Ureter (tissue), 1 donor: ENCODE results near the gene LY6G5C. TPM values are rescaled to one million over a fixed set of nuclear protein-coding genes. Genes with fewer than 3 reads are reported as not detected.

Source experiments
- DNase-seq: peaks from one replicate; pipeline ENCODE4 v3.0.0-alpha.2; 2020; ENCODE audit warnings: low spot score
- total RNA-seq: library from RNA; stranded (reverse); gene quantifications from one replicate; pipeline ENCODE4 v1.2.4, GENCODE V29; 2023
- donor health status: DM: yes; HTN: yes; CAD: no.

LY6G5C gene, protein sequence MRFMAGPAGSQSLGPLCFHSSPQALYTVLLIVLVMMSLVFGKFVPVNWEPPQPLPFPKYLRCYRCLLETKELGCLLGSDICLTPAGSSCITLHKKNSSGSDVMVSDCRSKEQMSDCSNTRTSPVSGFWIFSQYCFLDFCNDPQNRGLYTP
- 3.0 TPM for total RNA-seq

DNA sequence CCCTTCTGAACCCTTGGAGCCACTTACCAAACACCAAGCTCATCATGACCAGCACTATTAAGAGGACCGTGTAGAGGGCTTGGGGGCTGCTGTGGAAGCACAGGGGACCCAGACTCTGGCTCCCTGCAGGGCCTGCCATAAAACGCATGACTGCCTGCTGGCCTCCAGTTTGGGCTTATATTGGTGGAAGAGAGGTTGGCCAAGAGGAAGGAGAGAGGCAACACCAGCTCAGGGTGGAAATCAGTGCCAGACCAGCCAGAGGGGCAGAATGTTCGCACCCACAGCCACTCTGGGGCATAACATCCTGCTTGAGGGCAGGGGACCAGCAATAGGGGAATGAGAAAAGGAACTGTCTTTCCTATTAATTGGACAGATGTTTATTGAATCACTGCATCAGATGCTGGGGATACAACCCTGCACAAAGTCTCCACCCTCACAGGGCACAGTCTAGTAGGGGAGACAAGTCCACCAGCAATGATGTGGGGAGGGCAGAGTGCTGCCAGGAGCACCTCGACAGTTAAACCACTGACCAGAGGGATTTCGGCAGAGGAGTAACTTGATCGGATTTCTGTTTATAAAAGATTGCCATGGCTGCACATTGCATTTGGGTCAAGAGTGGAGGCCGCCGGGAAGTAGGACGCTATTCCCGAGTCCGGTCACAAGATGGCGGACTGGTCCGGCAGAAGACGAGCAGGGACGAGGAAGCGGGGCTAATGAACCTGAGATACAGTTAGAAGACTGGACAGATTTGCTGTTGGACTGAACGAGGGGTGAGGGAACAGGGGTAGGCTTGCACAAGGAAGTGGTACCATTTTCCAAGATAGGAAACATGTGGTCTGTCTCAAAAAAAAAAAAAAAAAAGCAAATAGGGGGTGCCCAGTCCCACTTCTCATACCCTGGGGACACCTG, at the start of gene LY6G5C:
Gene LY6G5C, minus strand, starts transcription at position 842 of the 909 bp plus-strand sequence. Its CDS starts 694 bp downstream, at position 148.
- DNase-seq: peak; percentile 89

DNA sequence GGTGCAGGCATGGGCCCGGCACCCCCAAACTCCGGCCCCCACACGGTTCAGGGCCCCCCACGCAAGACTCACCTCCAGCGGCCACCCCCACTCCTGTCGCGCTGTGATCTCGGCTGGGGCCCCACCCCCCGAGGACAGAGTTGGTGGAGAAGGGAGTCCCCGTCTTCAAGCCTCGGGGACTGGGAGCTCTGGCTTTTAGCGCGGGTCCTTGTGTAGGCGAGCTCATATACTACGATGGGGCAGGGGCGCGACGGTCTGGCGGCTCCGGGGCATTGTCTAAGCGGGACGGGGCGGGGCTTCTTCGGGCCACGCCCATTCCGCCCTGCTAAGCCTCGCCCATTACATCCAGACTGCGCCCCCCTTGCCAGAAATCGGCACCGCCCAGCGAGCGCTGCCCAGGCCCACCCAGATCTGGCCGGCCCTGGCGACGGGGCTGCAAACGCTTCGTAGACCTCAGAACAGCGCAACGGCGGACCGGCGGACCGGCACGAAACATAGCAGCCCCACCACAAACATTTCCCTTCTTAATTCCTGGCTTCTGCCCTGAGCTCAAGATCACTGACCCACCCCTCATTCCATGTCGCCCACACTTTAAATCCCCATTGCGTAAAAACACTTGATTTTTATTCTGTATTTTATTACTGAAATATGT, 49.2 kb upstream of the LY6G5C start:
- DNase-seq: peak; percentile 87

DNA sequence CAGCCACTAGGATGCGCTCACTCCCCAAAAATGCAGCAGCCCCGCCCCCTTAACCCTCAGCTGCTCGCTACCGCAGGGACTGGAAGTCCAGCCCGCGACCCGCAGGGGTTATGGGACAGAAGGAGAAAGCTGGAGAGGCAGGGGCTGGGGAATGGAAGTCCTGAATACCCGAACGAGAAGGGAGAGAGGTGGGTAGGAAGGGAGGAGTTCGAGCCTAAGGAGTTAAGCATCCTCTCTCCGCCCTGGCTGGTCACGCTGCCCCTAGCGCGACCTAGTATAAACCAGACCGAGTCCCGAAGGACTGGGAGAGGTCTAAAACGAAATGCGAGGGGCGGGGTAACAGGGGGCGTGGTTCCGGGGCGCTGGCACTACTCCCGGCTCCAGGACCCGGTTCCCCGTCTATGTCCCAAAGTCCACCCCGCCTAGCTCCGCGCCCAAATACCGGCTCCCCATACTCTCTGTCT, 48.7 kb upstream of the LY6G5C start:
- peak; percentile 94 for DNase-seq

DNA sequence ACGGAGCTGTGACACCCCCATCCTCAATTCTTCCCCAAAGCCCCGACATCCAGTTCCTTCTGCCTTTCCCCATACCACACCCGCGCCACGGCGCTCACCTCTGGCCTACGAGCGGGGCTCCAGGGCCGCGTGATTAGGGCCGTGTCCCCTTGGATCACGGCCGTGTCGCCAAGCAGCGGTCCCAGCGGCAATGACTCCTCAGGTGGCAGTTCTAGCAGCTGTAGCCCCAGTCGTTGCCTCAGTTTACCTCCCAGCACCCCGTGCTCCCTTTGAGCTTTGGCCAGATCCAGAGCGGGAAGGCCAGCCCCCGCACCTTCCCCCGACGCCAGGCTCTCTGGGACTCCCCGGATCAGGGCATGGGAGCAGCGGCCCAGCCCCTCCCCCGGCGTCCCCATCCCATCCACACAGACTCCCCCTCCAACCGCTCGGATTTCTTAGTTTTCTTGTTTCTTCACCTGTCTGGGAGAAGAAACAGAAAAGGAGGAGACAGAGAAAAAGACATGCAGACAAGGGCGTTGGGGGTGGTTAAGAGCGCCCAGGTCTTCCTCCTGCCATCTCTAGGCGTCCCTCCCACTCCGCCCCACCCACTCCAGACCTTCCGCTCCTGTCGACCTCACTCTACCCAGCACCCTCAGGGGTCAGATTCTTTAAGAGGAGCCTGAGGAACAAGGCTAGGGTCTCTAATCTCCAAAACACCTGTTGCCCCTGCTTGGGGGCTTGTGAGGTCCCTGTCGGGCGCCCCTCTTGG, 48.1 kb upstream of the LY6G5C start, which contains the start of gene DDAH2:
Gene DDAH2, minus strand, starts transcription at position 533 of the 748 bp plus-strand sequence. Its CDS starts 138 bp downstream, at position 395.
- DNase-seq: no peak

DNA sequence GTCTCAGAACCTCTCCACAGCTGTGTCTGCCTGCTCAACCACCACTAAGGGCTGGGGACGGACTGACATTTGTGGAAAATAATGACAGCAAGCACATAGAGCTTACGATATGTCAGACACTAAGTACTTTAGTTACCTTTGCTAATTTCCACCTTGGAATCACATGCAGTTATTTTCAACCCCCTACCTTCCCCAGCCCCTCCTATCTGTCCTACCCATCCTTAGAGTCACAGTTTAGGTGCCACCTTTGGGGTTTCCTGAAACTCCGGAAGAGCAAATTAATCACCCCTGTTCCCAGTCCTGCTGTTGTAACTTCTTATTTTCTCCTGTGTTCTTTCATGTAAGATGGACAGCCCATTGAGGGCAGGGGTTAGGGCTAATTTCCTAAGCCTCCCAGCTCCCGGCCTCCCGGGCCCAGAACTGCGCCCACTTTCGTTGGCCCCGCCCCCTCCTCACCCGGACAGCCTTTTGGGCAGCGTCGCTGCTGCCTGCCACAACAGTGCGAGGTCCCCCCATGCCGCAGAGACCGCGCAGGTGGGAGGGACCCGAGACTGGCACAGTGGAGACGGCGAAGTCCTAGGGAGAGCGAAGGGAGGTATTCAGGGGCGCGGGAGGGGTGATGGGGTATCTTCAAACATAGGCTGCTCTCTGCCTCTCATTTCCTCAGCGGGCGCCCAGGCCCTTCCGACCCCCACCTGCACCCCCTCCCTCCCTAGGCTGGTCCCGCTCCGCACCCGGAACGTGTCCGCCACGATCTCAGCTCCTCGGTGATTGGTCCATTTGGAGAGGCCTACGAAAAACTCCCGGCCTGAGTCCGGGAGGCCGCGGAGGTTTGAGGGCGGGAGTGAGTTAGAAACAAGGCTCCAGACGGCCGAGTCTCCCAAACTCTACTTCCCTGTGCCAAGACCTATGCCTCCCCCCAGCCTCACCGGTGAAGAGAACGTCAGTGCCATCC, 47.1 kb upstream of the LY6G5C start:
- no peak for DNase-seq

DNA sequence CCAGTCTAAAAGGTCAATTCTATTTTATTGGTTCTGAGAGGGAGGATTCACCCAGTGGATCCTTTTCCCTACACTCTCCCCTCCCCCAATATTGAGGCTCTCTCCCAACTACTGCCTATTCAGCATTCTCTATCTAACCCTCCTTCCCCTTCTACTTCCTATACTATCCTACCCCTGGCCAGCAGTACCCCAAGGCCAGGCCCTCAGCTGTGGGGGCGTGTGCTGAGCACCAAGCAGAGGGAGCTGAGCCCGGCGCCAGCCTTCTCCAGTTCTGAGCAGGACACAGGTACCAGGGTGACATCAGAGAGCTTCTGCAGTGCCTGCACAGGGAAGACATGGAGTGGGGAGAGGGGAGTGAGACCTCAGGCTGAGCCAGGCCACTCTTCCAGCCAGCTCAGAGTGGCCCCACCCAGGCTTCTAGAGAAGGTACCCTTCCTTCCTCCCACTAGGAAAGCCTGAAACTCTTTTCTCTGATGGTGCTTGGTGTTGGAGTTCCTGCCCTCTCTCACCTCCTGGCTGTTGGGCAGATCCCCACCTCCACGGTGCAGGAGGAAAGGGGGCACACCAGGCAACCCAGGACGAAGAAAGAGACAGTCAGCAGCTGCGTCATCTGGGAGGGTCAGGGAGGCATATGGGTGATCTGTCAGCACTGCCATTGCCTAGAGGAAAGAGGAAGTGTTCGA, 46.3 kb upstream of the LY6G5C start:
- no peak for DNase-seq

DNA sequence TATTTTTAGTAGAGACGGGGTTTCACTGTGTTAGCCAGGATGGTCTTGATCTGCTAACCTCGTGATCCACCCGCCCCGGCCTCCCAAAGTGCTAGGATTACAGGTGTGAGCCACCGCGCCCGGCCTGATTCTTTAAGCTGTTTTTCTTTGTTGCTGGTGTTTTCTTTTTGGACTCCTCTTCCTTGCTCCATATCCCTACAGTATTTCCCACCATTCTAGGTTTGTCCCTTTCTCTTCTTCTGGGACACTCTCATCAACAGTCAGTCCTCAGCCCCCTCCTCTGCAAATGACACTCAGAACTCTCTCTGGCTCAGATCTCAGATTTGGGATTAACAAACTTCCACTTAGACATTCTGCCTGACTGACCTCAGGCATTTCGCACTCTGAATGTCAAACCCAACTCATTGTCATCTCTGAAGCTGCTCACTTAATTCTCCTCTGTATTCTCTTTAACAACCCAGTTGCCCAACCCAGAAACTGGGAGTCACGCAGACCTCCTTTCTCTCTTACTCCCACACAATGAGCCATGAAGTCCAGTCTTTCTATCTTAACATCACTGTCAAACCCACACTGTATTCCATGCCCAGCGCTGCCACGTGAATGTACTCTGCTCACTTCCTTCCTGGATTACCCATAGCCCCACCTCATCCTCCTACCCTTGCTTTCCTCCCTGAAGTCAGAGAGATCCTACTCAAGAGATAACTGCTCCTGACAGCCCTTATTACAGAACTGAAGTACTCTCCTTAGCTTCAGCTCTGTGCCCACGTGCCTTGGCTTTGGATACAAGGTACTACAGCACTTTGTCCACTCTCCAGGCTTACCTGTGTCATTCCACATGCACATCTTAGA, 44.9 kb upstream of the LY6G5C start:
- no peak for DNase-seq

DNA sequence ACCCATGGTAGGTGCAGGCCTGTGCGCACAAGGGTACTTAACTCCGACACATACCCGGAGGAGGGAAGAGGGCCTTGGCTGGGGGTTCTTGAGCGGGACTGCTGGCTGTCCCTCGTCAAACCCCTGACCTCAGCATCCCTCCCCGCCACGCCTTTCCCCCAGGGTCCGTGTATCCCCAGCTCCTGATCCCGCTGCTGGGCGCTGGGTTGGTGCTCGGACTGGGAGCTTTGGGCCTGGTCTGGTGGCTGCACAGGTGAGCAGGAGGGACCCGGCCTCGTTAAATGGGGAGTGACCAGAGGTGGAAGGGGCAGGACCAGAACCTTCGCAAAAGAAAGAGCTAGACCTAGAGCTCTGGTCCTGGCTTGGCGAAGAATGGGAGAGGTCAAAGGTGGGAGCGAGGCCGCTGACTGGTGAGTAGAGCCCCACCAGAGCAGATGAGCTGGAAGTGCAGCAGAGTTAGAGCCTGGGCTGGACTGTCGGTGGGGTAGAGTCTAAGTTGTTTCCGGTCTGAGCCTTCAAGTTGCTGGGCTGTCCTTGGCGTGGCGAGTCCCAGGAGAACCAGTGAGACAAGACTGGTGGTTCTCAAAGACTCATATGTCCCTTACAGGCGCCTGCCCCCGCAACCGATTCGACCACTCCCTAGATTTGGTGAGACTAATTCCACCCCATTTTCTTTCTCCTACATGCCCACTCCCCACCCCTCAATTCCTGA, 43.3 kb upstream of the LY6G5C start:
- DNase-seq: no peak

DNA sequence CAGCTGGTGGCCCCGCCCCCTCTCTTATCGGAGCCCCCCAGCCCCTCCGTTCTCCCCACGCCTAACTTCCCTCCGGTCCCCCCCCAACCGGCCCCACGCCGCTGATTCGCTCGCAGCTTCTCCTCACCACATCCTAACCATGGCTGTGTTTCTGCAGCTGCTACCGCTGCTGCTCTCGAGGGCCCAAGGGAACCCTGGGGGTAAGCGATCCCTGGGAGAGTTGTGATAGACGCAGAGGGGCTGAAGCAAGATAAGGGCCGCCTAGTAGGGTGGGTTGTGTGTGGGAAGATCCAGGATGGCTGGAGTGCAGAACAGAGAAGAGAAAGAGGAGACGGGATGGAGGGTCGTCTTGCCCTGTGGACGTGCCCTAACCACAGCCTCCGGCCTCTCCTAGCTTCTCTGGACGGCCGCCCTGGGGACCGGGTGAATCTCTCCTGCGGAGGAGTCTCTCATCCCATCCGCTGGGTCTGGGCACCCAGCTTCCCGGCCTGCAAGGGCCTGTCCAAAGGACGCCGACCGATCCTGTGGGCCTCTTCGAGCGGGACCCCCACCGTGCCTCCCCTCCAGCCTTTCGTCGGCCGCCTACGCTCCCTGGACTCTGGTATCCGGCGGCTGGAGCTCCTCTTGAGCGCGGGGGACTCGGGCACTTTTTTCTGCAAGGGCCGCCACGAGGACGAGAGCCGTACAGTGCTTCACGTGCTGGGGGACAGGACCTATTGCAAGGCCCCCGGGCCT, 42.5 kb upstream of the LY6G5C start, which contains the start of gene MPIG6B:
Gene MPIG6B, plus strand, starts transcription at position 129 of the 735 bp plus-strand sequence. Its CDS starts 11 bp downstream, at position 140.
- no peak for DNase-seq

DNA sequence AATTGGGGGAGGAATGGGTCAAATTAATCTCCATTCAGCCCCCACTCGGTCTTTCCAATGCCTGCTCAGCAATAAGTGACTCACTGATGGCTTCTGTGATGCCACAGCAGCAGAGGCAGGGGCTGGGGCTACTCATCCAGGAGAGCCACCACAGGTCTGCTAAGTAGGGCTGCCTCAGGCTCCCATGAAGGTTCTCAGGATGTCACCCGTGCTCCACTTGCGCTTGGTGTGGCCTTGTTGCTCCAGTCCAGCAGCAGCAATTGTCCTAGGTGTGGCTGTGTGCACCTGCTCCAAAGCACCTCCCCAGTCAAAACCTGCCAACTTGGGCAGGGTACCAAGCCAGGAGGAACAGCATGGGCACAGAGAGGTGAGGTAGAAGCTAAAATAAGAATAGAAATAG, 41.3 kb upstream of the LY6G5C start:
- no peak for DNase-seq

DNA sequence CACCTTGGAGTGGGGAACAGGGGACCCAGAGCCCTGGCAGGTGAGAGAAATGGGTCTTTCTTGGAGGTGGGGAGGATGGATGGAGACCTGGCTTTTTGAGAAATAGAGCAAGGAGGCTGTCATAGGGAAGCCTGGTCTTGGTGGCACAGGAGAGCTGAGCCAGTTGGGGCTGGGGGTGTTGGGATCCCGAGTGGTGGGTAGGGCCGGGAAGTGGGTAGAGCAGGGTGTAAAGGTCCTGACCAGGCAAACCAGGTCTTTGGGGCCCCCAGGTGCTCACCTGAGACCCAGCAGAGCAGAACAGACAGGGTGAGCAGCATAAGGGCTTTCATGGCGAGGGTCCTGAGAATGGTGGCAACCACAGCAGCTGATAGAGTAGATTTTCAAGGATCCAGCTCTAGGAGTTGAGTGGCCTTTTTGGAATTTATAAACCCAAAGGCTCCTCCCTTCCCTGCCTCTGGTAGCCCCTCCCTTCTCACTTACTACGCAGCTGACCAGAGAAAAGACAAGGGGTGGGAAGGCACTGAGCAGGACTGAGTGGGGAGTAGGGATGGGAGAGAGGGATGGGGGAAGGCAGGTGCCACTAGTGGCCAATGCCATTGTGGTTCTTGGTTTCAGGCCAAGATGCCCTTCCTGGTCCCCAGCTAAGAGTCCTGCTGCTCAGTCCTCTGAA, 40.6 kb upstream of the LY6G5C start, which contains the start of gene LY6G6C:
Gene LY6G6C, minus strand, starts transcription at position 396 of the 670 bp plus-strand sequence. Its CDS starts 67 bp downstream, at position 329.
- DNase-seq: no peak

DNA sequence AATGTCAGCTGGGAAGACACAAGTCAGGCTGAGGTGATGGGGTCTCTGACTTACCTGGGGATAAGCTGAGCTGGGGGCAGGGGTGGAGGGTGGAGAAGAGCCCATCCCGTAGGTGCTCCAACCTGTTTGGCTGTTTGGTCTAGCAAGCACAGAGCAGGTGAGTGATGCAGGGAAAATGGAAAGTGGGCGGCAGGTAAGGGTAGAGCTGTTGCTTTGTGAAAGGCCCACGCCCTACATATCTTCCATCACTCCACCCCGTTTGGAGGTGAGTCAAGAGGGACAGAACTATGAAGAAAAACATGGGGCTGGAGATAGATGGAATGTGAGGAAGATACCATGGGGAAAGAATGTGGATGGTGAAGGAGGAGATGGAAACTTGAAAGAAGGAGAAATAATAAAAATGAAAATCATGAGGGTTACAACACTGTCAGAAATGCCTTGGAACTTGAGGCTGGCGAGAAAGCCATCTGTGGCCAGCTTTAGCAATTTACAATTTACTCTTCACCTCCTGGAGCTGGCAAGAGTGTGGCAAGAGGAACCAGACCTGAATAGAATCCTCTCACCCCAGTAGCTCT, 39.4 kb upstream of the LY6G5C start:
- no peak for DNase-seq

DNA sequence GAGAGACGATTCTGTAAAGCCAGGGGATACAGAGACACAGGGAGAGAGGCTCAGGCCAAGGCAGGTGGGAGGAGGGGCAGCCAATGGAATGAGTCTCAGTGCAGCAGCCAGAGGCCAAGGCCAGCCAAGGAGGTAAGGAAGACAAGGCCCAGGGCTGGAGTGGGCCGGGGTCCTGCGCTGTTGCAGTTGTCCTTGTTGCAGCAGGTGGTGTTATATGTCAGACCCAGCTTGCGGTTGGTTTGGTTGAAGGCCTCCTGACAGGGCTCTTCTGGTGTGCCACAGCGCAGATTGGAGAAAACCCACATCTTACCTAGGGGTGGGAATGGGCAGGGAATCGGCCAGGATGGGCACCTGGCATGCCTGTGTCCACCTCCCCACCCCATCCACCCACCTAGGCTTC, 38.1 kb upstream of the LY6G5C start:
- DNase-seq: no peak

DNA sequence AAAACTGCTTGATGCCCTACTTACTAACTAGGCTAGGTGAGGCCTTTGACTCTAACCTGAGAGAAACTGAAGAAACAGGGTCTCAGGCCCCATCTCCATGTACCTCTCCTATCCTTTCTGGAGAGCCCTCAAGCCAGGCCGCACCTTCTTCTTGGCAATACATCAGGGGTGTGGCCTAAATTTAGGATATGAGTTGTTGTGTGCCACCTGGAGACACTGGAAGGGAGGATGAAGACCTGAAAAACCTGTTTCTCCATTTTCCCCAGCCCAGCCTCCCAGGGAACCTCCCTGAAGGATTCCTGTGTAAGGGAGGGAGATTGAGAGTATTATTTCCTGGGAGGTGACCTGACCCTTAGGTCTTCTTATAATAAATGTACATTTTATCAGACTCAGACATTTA, 37.4 kb upstream of the LY6G5C start:
- no peak for DNase-seq

DNA sequence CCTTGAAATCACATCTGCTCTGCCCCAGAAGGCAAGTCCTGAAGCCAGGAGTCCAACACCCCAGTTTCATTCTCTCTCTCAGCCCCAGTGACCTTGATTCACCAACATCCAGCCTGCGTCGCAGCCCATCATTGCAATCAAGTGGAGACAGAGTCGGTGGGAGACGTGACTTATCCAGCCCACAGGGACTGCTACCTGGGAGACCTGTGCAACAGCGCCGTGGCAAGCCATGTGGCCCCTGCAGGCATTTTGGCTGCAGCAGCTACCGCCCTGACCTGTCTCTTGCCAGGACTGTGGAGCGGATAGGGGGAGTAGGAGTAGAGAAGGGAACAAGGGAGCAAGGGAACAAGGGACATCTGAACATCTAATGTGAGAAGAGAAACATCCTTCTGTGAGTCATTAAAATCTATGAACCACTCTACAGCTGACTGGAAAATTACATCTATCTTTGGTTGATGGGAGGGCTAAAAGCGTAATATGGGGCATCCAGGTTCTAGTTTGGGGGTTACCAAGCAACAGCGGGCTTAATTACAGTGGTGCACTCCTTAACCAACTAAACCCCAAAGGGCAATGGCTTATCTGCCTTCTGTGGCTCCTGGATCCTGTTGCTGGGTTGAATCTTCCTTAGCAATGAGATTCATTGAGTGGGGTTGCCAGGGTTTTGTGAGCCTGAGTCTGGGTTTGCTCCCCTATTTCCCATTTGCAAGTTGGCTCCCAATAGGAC, 36.8 kb upstream of the LY6G5C start:
- DNase-seq: no peak
